ENCODE data around the gene IDE. TPM values are rescaled to one million over a fixed set of nuclear protein-coding genes. Genes with fewer than 3 reads are reported as not detected.
"Not testable (repeated sequence)": the region's sequence is repeated elsewhere in the genome, so short reads cannot be mapped to it uniquely, and the experiment has no call there.

The IDE gene
- total RNA-seq, 1 donor: 56.6 TPM

- H3K4me3 ChIP-seq (ENCODE audit: low read depth, low read length): no peak overlapping the region
- TF ChIP-seq CTCF (IDR thresholded peaks at IDR 0.05; ENCODE audit: insufficient read depth, low read depth, low read length): no peak
- no peak for DNase-seq (ENCODE audit: low read depth)
These were observed 121.6 kb downstream of the IDE start for GRCh38 chr10:92452313-92452712.

GRCh38 chr10:92451431-92451830 lies 122.5 kb downstream of the IDE start:
- no peak for DNase-seq (ENCODE audit: low read depth)
- no peak for TF ChIP-seq CTCF (IDR thresholded peaks at IDR 0.05; ENCODE audit: insufficient read depth, low read depth, low read length)
- no peak overlapping the region for H3K4me3 ChIP-seq (ENCODE audit: low read depth, low read length)

GRCh38 chr10:92450896-92451295 lies 123.0 kb downstream of the IDE start:
- no peak overlapping the region for H3K4me3 ChIP-seq (ENCODE audit: low read depth, low read length)
- no peak for DNase-seq (ENCODE audit: low read depth)
- no peak for TF ChIP-seq CTCF (IDR thresholded peaks at IDR 0.05; ENCODE audit: insufficient read depth, low read depth, low read length)

GRCh38 chr10:92440578-92440977 lies 133.3 kb downstream of the IDE start:
- no peak for TF ChIP-seq CTCF (IDR thresholded peaks at IDR 0.05; ENCODE audit: insufficient read depth, low read depth, low read length)
- no peak overlapping the region for H3K4me3 ChIP-seq (ENCODE audit: low read depth, low read length)
- DNase-seq (ENCODE audit: low read depth): no peak

- TF ChIP-seq CTCF (IDR thresholded peaks at IDR 0.05; ENCODE audit: insufficient read depth, low read depth, low read length): no peak
- DNase-seq (ENCODE audit: low read depth): no peak
- H3K4me3 ChIP-seq (ENCODE audit: low read depth, low read length): no peak overlapping the region
These were observed 135.7 kb downstream of the IDE start for GRCh38 chr10:92438220-92438619.

GRCh38 chr10:92436611-92437010 lies 137.3 kb downstream of the IDE start:
- no peak for DNase-seq (ENCODE audit: low read depth)
- no peak overlapping the region for H3K4me3 ChIP-seq (ENCODE audit: low read depth, low read length)
- no peak for TF ChIP-seq CTCF (IDR thresholded peaks at IDR 0.05; ENCODE audit: insufficient read depth, low read depth, low read length)

- DNase-seq (ENCODE audit: low read depth): not testable (repeated sequence)
These were observed 137.8 kb downstream of the IDE start for GRCh38 chr10:92436065-92436464.

More at GRCh38 chr10:92436065-92436464, 137.8 kb downstream of the IDE start:
- not testable (repeated sequence) for H3K4me3 ChIP-seq (ENCODE audit: low read depth, low read length)
